Panc1 (cell line): ENCODE data around the gene CUX1. TPM values are rescaled to one million over a fixed set of nuclear protein-coding genes. Genes with fewer than 3 reads are reported as not detected.
"Not testable (repeated sequence)": the region's sequence is repeated elsewhere in the genome, so short reads cannot be mapped to it uniquely, and the experiment has no call there.

Source experiments
- ATAC-seq: fragments of 200-7000 bp; cut with Tn5 transposase; 2 replicates; pipeline ENCODE4 v1.9.1; 2020; ENCODE audit warnings: mild to moderate bottlenecking, moderate library complexity
- BruUV-seq: library from RNA; stranded (reverse); fragments of 400-500 nt; replicated peaks from 2 replicates; lab custom pipeline; 2021; lab: Mats Ljungman, UMichigan
- CTCF ChIA-PET: fragments of 300-600 bp; sonication (Branson Sonifier 250); formaldehyde crosslinking; loops from one replicate; lab custom pipeline; 2022; ENCODE audit warnings: antibody characterized with exemption; lab: Charles Lee
- POLR2A ChIA-PET: fragments of 300-600 bp; sonication (Branson Sonifier 250); formaldehyde crosslinking; loops from one replicate; lab custom pipeline; 2022; ENCODE audit warnings: antibody characterized with exemption; lab: Charles Lee
- DNase-seq: peaks from one replicate; pipeline ENCODE4 v3.0.0-alpha.2; 2010; ENCODE audit warnings: low read depth, low spot score
- H3K27ac ChIP-seq: 2 replicates; pipeline ENCODE4 v1.5.1; 2011; ENCODE audit warnings: mild to moderate bottlenecking, low read length, inconsistent platforms
- H3K27me3 ChIP-seq: fragments of 200-500 bp; sonication (Bioruptor generic); 2 replicates; pipeline ENCODE4 v1.6.0; 2014; ENCODE audit warnings: low read length, inconsistent platforms; ENCODE audit not compliant: control insufficient read depth, insufficient read depth
- H3K36me3 ChIP-seq: fragments of 200-500 bp; sonication (Bioruptor generic); 2 replicates; pipeline ENCODE4 v1.5.1; 2014; ENCODE audit warnings: inconsistent platforms, mild to moderate bottlenecking, low read length, moderate library complexity; ENCODE audit not compliant: control insufficient read depth, insufficient read depth
- H3K4me1 ChIP-seq: 2 replicates; pipeline ENCODE4 v1.5.1; 2011; ENCODE audit warnings: inconsistent platforms, mild to moderate bottlenecking, low read length, moderate library complexity; ENCODE audit not compliant: control insufficient read depth, insufficient read depth
- H3K4me3 ChIP-seq, 2 experiments: 2 replicates each; pipeline ENCODE4 v1.5.1; 2011 to 2012; ENCODE audit warnings: low read depth in 2 of 2, low read length in 2 of 2, mild to moderate bottlenecking in 2 of 2, inconsistent platforms in 1 of 2, moderate library complexity in 1 of 2
- H3K9me3 ChIP-seq: fragments of 200-500 bp; sonication (Bioruptor generic); 2 replicates; pipeline ENCODE4 v1.5.1; 2014; ENCODE audit warnings: low read depth, mild to moderate bottlenecking, inconsistent platforms, low read length, moderate library complexity; ENCODE audit not compliant: control insufficient read depth, insufficient read depth
- POLR2AphosphoS5 ChIP-seq: IDR thresholded peaks from 2 replicates; pipeline ENCODE4 v1.6.1; 2012; ENCODE audit warnings: mild to moderate bottlenecking, low read depth, low read length, moderate library complexity
- TCF7L2 ChIP-seq: IDR thresholded peaks from 2 replicates; pipeline ENCODE4 v1.6.1; 2011; ENCODE audit warnings: mild to moderate bottlenecking, low read depth, low read length, inconsistent platforms
- in situ Hi-C: cut with HindIII; loops from 2 replicates; pipeline ENCODE4 v1.10.0; 2016; ENCODE audit warnings: low sequenced_read_pairs, low pct_unique_long_range_greater_than_20kb
- intact Hi-C: fragments of 100-400 bp; cut with micrococcal nuclease; formaldehyde crosslinking; loops from one replicate; pipeline ENCODE4 v1.10.0; 2022; ENCODE audit not compliant: unreplicated experiment
- total RNA-seq: library from RNA; stranded (reverse); gene quantifications from one replicate; pipeline ENCODE4 v1.2.1, GENCODE V29; 2021; ENCODE audit not compliant: unreplicated experiment
- TF ChIP-seq, protein P1 (sequence below), 2 experiments: IDR thresholded peaks; 2 replicates each; pipeline ENCODE4 v1.6.1; 2011 to 2012; ENCODE audit warnings: low read depth in 2 of 2, control low read depth in 1 of 2, low read length in 1 of 2, mild to moderate bottlenecking in 1 of 2, moderate library complexity in 1 of 2; ENCODE audit not compliant: insufficient read depth in 1 of 2
- TF ChIP-seq, protein P2 (sequence below): fragments of 450-650 bp; IDR thresholded peaks from 2 replicates; pipeline ENCODE4 v1.5.1; 2017; ENCODE audit warnings: mild to moderate bottlenecking

CUX1 gene
- total RNA-seq, 1 experiment from 2014 or later = 50.9 TPM

DNA sequence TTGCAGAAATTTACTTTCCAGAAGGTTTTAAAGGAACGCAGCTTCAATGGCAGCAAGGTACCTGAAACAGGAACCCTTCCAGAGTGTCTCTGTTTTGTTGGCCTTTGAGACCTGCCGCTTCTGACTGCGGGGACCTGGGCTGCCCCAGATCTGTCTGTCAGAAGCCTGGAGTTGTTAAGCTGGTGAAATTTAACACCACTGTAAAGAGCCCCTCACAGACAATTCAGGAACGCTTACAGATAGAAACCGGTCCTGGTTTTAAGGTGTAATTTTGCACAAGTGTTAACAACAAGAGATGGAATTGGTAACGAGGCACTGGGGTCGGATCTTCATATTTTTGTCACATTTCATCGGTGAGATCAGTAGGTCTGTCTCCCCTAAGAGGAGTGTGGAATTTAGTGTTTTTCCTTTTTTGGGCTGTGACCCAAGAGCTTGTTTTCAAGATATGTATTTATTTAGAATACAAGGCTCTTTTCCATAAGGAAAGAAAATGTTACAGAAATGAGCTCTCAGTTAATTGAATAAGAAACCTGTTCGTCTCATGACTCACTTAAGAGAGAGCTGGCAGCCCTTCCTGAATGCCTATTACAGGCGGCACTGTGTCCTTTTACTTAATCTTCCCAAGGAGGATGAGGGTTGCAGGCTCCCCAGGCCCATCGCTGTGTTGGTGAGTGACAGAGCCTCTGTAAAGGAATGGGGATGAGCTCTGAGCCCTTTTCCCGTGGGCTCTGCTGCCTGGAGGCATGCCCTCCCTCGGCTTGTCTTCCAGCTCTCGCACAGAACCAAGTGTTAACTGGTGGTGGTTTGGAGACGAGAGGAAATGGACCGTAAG, 168.7 kb downstream of the CUX1 start:
- intact Hi-C loops = no loop called here
- no TSS peak for BruUV-seq
- DNase-seq = no peak
- Histone ChIP-seq H3K27ac (no peak overlapping the region), H3K27me3 (no peaks in the 10 kb centered on the region), H3K36me3 (no peaks in the 10 kb centered on the region), H3K4me3 (no peak overlapping the region), H3K4me1 (no peaks in the 10 kb centered on the region), H3K9me3 (no peaks in the 10 kb centered on the region)
- ChIA-PET POLR2A (no interaction called here), CTCF (interaction anchor here (0.6 kb wide), 1 partner anchor 203 kb away, joined by 10 read pairs; no protein-coding TSS in a partner anchor)
- ATAC-seq = no peak
- no peak for TF ChIP-seq POLR2AphosphoS5
- in situ Hi-C loops = no loop called here

GRCh38 chr7:101987494-101987893, 170.1 kb downstream of the CUX1 start:
- TF ChIP-seq, protein P1, sequence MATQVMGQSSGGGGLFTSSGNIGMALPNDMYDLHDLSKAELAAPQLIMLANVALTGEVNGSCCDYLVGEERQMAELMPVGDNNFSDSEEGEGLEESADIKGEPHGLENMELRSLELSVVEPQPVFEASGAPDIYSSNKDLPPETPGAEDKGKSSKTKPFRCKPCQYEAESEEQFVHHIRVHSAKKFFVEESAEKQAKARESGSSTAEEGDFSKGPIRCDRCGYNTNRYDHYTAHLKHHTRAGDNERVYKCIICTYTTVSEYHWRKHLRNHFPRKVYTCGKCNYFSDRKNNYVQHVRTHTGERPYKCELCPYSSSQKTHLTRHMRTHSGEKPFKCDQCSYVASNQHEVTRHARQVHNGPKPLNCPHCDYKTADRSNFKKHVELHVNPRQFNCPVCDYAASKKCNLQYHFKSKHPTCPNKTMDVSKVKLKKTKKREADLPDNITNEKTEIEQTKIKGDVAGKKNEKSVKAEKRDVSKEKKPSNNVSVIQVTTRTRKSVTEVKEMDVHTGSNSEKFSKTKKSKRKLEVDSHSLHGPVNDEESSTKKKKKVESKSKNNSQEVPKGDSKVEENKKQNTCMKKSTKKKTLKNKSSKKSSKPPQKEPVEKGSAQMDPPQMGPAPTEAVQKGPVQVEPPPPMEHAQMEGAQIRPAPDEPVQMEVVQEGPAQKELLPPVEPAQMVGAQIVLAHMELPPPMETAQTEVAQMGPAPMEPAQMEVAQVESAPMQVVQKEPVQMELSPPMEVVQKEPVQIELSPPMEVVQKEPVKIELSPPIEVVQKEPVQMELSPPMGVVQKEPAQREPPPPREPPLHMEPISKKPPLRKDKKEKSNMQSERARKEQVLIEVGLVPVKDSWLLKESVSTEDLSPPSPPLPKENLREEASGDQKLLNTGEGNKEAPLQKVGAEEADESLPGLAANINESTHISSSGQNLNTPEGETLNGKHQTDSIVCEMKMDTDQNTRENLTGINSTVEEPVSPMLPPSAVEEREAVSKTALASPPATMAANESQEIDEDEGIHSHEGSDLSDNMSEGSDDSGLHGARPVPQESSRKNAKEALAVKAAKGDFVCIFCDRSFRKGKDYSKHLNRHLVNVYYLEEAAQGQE (IDR thresholded peaks at IDR 0.05; ENCODE audit: insufficient read depth in 1 of 2, low read depth in 2 of 2, low read length in 1 of 2) = no peak
- TF ChIP-seq, protein P2, sequence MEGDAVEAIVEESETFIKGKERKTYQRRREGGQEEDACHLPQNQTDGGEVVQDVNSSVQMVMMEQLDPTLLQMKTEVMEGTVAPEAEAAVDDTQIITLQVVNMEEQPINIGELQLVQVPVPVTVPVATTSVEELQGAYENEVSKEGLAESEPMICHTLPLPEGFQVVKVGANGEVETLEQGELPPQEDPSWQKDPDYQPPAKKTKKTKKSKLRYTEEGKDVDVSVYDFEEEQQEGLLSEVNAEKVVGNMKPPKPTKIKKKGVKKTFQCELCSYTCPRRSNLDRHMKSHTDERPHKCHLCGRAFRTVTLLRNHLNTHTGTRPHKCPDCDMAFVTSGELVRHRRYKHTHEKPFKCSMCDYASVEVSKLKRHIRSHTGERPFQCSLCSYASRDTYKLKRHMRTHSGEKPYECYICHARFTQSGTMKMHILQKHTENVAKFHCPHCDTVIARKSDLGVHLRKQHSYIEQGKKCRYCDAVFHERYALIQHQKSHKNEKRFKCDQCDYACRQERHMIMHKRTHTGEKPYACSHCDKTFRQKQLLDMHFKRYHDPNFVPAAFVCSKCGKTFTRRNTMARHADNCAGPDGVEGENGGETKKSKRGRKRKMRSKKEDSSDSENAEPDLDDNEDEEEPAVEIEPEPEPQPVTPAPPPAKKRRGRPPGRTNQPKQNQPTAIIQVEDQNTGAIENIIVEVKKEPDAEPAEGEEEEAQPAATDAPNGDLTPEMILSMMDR = no peak
- no peak for TF ChIP-seq TCF7L2
- DNase-seq = no peak
- BruUV-seq = no TSS peak
- in situ Hi-C loops = no loop called here
- H3K27ac ChIP-seq = no peak overlapping the region
- ChIA-PET POLR2A (no interaction called here), CTCF (no interaction called here)
- no peaks in the 10 kb centered on the region for H3K36me3 ChIP-seq
- no peaks in the 10 kb centered on the region for H3K9me3 ChIP-seq
- H3K4me1 ChIP-seq = no peaks in the 10 kb centered on the region
- intact Hi-C loops = no loop called here
- no peaks in the 10 kb centered on the region for H3K27me3 ChIP-seq
- no peak overlapping the region for H3K4me3 ChIP-seq
- no peak for ATAC-seq

GRCh38 chr7:101988060-101988459, 170.6 kb downstream of the CUX1 start:
- in situ Hi-C loops, H3K36me3 ChIP-seq, H3K27ac ChIP-seq, CTCF ChIA-PET, ATAC-seq, H3K4me3 ChIP-seq, H3K27me3 ChIP-seq, DNase-seq, H3K4me1 ChIP-seq, intact Hi-C loops, BruUV-seq, H3K9me3 ChIP-seq: not testable (repeated sequence)
- POLR2A ChIA-PET = interaction anchor here (0.7 kb wide), 1 partner anchor 106 kb away, joined by 3 read pairs; no protein-coding TSS in a partner anchor
